Fibroblast of peridontal ligament (primary cell): ENCODE results near the gene TMEM132E.
A peak's percentile ranks its signal among the peaks of the same experiment; 100 is the strongest.

ENCODE experiments used
- DNase-seq: peaks from one replicate; pipeline ENCODE4 v3.0.0-alpha.2; 2010; ENCODE audit errors: extremely low read depth

The TMEM132E gene

DNA sequence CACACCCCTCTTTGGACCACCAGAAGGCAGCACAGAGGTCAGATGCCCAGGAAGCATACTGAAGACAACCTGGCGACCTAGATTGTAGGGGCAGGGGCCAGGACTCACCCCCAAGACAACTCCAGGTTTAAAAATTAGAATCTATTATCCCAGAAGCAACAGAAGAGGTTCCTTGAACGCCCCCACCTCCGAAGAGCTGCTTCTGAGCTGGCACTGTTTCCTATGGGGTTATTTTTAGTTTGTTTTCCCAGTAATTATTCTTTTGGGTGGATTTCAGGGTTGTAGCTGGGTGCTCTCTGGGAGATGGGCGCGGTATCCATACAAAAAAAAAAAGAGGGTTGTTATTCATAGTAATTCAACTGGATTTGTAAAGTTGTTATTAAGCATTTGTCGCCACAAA is 10.4 kb upstream of the TMEM132E start:
- DNase-seq = no peak

GRCh38 chr17:34569591-34569990 is 9.8 kb upstream of the TMEM132E start:
- DNase-seq = no peak

DNA sequence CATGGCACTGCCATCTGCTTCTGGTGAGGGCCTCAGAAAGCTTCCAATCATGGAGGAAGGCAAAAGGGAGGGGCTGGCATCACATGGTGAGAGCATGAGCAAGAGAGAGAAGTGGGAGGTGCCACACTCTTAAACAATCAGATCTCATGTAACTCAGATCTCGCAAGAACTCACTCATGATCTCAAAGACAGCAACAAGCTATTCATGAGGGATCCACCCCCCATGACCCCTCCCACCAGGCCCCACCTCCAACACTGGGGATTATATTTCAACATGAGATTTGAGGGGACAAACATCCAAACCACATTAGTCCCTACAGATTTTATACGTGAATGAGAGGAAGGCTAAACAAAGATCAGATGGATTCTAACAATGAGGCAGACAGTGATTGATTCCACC is 8.9 kb upstream of the TMEM132E start:
- DNase-seq = no peak

DNA sequence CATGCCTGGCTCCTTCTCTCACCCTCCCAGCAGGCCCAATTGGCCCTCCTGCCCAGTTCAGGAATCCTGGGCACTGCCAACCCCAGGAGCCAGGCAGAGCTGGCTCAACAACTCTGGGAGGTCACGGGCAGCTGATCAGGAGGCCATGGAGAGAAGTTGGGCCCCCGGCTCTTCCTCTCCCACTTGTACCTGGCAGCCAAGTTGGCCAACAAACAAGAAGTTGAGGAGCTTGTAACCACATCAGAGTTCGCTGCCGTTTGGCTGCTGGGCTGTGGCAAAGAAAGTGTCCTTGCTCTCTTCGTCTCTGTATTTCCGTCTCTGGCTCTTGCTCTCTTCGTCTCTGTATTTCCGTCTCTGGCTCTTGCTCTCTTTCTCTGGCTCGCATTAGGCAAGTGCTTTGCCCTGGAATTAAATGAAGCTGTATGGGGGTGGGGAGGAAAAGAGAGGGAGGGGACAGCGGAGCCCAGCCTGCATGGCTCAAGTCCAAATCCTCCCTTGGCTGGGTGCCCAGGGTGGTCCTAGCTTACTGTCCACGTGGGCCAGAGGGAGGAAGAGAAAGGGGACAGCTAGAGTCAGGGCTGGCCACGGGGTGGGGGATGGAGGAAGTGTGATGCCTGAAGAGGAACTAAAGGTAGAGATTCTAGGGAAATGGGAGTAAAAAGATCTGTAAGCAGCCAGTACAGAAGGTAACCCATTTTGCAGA is 7.8 kb upstream of the TMEM132E start:
- no peak for DNase-seq

DNA sequence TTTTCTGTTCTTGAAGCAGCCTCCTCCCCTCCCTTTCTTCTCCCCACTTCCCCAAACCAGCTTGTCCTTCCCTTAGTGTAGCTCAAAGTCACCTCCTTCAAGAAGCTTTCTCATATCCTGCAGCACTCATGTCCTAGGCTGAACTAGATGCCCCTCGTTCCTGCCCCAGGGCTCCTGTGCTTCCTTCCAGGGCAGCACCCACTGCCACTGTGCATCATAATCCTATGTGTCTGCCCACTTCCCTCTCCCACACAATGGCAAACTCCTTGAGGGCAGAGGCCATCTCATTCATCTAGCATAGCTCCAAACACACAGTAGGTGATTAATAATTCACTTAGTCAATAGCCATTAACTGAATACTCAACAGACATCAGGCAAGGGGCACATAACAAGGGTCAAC is 6.9 kb upstream of the TMEM132E start:
- no peak for DNase-seq

- DNase-seq = no peak
Observed at GRCh38 chr17:34575182-34575581, 4.2 kb upstream of the TMEM132E start.

DNA sequence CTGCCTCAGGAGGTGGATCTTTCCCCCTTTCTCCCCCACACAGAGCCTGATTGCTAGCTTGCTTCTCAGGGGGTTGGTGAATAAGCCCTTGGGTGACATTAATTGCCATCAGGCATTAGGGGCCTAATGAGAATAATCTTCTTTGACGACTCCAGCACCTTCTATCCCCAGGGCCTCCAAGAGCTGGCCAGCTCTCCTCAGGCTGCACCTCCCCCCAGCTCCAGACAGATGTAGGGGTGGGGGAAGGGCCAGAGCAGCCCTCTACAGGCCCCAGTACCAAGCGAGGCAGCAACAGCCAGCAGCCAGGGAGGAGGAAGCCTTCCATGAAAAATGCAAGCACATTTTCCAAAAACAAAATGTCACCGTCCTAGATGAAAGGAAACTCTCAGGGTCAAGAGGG is 1.4 kb upstream of the TMEM132E start:
- DNase-seq = no peak

DNA sequence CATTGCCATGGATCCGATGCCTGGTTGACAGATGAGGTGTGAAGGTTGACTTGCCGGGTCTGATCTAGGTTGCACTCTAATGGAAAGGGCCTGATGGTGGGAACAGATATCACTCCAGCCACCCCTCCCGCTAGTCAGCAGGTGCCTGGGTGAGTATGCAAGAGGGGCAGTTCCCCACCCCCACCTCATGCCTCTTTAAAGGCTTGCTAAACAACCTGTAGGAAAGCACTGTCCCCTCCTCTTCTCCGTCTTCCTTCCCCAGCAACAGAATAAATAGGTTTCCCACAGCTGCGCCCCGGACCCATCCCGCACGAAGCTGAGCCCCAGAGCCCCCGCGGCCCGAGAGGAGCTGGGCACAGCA is 746 bp upstream of the TMEM132E start:
- no peak for DNase-seq

GRCh38 chr17:34579979-34580684 is 750 bp downstream of the TMEM132E start:
- DNase-seq = no peak

DNA sequence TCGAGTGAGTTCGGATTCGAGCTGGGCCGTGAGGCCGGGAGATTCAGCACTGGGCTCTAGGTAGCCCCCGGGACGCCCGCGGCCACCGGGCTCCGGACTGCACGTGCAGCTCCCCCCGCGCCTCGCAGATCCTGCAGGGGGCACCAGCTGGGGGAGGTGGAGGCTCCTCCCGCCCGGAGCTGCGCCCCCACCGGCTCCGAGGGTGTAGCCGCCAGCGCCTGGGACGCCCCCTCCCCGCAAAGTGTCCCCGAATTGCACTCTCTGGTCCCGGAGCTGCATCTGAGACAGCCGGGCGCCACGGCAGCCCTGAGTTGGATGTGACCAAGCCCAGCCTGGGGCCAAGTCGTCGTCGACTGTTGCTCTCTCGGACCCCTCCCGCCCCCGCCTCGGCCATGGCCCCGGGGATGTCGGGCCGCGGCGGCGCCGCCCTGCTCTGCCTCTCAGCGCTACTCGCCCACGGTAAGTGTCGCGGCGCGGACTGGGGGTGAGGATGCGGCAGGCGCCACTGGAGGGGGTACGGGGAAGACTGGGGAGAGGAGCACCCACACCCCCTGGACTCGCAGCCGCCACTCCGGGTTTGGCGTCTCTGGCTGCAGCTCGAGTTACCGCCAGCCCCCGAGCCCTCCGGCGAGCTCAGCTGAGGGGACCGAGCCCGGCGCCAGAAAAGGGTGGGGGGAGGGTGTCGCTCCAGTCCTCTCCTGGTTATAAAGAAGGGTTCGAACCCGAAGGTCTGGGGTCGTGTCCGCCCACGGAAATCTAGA is 1.5 kb downstream of the TMEM132E start:
- no peak for DNase-seq

DNA sequence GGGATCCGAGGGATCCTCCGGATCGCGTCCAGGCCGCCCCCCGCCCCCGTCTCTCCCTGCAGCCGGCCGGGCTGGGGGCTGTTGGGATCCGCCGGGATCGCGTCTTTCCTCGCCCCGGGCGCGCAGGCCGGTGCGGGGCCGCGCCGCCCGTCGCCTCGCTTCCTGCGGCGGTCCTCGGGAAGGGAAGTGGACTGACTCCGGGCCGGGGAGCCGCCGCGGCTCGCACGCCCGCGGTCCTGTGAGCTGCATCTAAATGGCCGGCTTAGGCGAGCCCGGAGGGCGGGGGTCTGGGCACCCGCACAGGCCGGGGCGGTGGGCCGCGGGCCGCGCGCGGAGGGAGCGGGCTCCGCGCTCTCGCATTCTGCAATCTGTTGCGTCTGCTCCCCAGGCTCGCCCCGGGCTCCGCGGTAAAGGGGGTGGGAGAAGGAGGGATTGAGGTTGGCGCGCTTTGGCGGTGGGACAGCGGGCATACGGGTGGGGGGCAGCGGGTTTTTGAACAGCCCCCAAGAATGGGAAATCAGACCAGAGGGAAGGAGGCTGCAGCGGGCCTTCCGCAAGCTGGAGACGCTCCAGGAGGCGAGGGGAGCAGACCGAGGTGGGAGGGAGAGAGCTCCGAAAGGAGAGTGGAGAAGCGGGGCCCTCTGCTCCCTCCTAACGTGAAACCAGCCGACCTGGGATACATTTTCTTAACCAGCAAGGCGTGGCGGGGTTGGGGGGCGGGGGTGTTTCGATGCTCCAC is 2.2 kb downstream of the TMEM132E start:
- DNase-seq = no peak

GRCh38 chr17:34582185-34582900 is 3.0 kb downstream of the TMEM132E start:
- no peak for DNase-seq

- no peak for DNase-seq
Observed at GRCh38 chr17:34582901-34583245, 3.5 kb downstream of the TMEM132E start.

- peak; percentile 4 for DNase-seq
Observed at GRCh38 chr17:34584805-34585416, 5.5 kb downstream of the TMEM132E start.

GRCh38 chr17:34586346-34586846 is 7.0 kb downstream of the TMEM132E start:
- no peak for DNase-seq

- DNase-seq = no peak
Observed at GRCh38 chr17:34588266-34588665, 8.9 kb downstream of the TMEM132E start.

DNA sequence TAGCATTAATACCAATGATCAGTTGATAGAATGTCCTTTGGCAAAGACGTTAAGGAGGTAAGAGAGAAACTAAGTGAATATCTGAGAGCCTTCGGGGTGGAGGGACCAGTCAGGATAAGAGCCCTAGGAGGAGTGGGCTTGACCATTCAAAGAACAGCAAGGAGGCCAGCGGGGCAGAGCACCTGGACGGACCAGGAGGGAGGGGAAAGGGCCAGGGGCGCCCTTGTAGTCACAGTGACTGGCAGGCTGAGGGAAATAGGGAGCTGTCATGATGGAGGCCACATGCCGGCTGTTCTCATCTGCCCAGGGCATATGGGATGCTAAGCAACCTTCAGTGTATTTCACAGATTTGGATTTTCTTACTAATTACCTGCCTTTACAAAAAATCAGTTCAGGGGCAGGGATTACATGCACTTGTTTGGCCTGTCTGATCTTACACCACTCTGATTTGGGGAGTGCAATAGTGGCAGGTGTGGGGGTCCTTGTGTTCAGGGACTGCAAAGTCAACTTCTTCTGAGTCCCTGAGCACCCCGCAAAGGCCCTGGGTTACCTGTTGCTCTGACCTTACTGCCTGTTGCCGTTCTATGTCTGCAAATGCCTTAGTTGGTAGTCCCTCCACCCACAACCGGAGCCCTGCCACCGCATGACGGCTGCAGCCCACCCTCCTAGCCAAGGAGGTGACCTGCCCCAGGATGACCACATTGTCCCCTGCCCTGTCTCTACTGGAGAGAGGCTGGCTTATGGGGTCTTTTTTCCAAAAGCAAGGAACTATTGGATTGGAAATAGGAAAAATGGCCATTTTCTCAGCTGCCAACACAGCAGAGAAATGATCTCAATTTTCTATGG is 10.0 kb downstream of the TMEM132E start:
- DNase-seq = no peak

DNA sequence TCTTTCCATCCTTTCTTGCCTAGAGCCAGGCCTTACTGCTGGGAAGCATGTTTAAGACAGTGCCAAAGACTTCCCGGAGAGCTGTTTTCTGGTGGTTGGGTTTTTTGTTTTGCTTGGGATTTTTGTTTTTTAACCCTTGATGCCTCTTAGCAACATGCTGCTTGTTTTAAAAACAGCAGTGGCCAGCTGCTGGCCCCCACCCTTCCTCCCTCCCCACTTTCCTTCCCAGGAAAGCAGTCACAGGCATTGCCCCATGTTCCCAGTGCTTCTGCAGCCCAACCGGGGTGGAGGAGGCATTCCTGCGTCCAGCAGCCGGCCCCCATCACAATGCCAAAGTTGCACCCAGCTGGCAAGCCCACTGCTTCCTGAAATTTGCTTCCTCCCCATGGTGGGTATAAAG is 12.6 kb downstream of the TMEM132E start:
- DNase-seq = no peak

- no peak for DNase-seq
Observed at GRCh38 chr17:34596920-34597319, 17.5 kb downstream of the TMEM132E start.

DNA sequence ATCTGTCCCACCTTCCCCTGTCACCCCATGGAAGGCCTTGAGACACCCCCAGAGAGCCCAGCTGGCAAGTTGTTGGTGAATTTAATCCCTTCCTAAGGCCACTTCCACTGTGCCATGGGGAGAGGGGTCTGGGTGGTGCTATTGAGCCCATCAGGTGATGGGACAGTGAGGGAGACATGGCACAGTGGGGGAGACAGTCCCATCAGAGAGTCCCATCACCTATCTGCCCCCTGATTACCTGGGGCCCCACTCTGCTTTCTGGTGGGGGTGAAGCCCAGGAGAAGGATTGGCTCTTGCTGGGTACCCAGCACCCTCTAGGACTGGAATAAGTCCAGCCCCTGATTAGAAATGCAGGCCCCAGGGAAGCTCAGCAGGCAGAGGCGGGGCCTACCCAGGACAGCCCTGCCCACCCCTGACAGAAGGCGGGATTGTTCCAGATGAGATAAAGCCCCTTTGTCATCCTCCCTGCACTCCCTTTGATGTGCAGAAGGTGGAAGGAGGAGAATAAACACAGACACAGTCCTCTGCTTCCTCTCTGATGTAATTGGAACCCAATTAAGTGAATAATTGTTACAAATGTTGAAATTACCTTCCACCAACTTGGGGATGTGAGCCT is 18.9 kb downstream of the TMEM132E start:
- DNase-seq = no peak
